Skin epidermis (tissue), 12 donors: ENCODE measurements around the gene PPP2R2C.

Experiments
- H3K27ac ChIP-seq, 21 experiments: fragments of 200-600 bp; sonication (generic) in 11 of 21; one replicate each; pipeline ENCODE4 v1.5.0; 2020; ENCODE audit warnings: mild to moderate bottlenecking in 3 of 21, inconsistent platforms in 2 of 21, moderate library complexity in 2 of 21
- H3K4me3 ChIP-seq, 7 experiments: fragments of 200-600 bp; sonication (generic) in 2 of 7; one replicate each; pipeline ENCODE4 v1.5.0; 2020; ENCODE audit warnings: inconsistent platforms in 2 of 7, mild to moderate bottlenecking in 2 of 7, moderate library complexity in 1 of 7

PPP2R2C gene

GRCh38 chr4:6389142-6389825, 83.1 kb downstream of the PPP2R2C start:
- no peak overlapping the region for H3K27ac ChIP-seq
- no peak overlapping the region for H3K4me3 ChIP-seq

- Histone ChIP-seq H3K4me3 (no peak overlapping the region), H3K27ac (no peak overlapping the region)
Observed at GRCh38 chr4:6388713-6389112, 83.7 kb downstream of the PPP2R2C start.

- no peak overlapping the region for H3K27ac ChIP-seq
Observed at GRCh38 chr4:6387946-6388345, 84.5 kb downstream of the PPP2R2C start.

GRCh38 chr4:6386091-6386490, 86.3 kb downstream of the PPP2R2C start:
- Histone ChIP-seq H3K27ac (peak overlapping the region in 3 of 21 experiments; percentile 8 to 41 (median 16)), H3K4me3 (no peak overlapping the region)

More at GRCh38 chr4:6387946-6388345, 84.5 kb downstream of the PPP2R2C start:
- no peak overlapping the region for H3K4me3 ChIP-seq

- Histone ChIP-seq H3K27ac (no peak overlapping the region), H3K4me3 (no peak overlapping the region)
Observed at GRCh38 chr4:6385288-6385687, 87.1 kb downstream of the PPP2R2C start.

GRCh38 chr4:6384541-6384940, 87.9 kb downstream of the PPP2R2C start:
- no peak overlapping the region for H3K4me3 ChIP-seq

GRCh38 chr4:6383929-6384328, 88.5 kb downstream of the PPP2R2C start:
- Histone ChIP-seq H3K27ac (no peak overlapping the region), H3K4me3 (no peak overlapping the region)

More at GRCh38 chr4:6384541-6384940, 87.9 kb downstream of the PPP2R2C start:
- H3K27ac ChIP-seq, result no peak overlapping the region

- Histone ChIP-seq H3K4me3 (no peak overlapping the region), H3K27ac (no peak overlapping the region)
Observed at GRCh38 chr4:6383009-6383404, 89.4 kb downstream of the PPP2R2C start.

GRCh38 chr4:6381571-6382123, 90.8 kb downstream of the PPP2R2C start:
- Histone ChIP-seq H3K27ac (no peak overlapping the region), H3K4me3 (no peak overlapping the region)

GRCh38 chr4:6380746-6381410, 91.5 kb downstream of the PPP2R2C start:
- Histone ChIP-seq H3K27ac (no peak overlapping the region), H3K4me3 (no peak overlapping the region)

GRCh38 chr4:6379767-6380745, 92.4 kb downstream of the PPP2R2C start:
- no peak overlapping the region for H3K27ac ChIP-seq

GRCh38 chr4:6378493-6379445, 93.6 kb downstream of the PPP2R2C start:
- Histone ChIP-seq H3K27ac (no peak overlapping the region), H3K4me3 (no peak overlapping the region)

More at GRCh38 chr4:6379767-6380745, 92.4 kb downstream of the PPP2R2C start:
- H3K4me3 ChIP-seq, result no peak overlapping the region

- Histone ChIP-seq H3K27ac (no peak overlapping the region), H3K4me3 (no peak overlapping the region)
Observed at GRCh38 chr4:6377626-6378492, 94.6 kb downstream of the PPP2R2C start.

- no peak overlapping the region for H3K4me3 ChIP-seq
- no peak overlapping the region for H3K27ac ChIP-seq
Observed at GRCh38 chr4:6375620-6376295, 96.7 kb downstream of the PPP2R2C start.

GRCh38 chr4:6374575-6374974, 97.8 kb downstream of the PPP2R2C start:
- no peak overlapping the region for H3K27ac ChIP-seq
- no peak overlapping the region for H3K4me3 ChIP-seq

GRCh38 chr4:6373541-6374410, 98.6 kb downstream of the PPP2R2C start:
- Histone ChIP-seq H3K27ac (no peak overlapping the region), H3K4me3 (no peak overlapping the region)
